C4-2B (cell line): ENCODE data around the gene CCDC17.

Experiments used
- CTCF ChIP-seq: fragments of 450-650 bp; conservative IDR thresholded peaks from 2 replicates; pipeline ENCODE4 v1.5.1; 2017; ENCODE audit warnings: mild to moderate bottlenecking
- ZFX ChIP-seq: fragments of 450-650 bp; IDR thresholded peaks from 2 replicates; pipeline ENCODE4 v1.6.1; 2017

- TF ChIP-seq CTCF = no peak
- no peak for TF ChIP-seq ZFX
These were observed 43.0 kb upstream of the CCDC17 start for GRCh38 chr1:45666836-45667235.
